GM12878 (cell line): ENCODE data around the gene WDR18. TPM values are rescaled to one million over a fixed set of nuclear protein-coding genes. Genes with fewer than 3 reads are reported as not detected.
A peak's percentile ranks its signal among the peaks of the same experiment; 100 is the strongest.

ENCODE experiments used
- CHD4 ChIP-seq: fragments of 200-600 bp; sonication (generic); IDR thresholded peaks from 2 replicates; pipeline ENCODE4 v1.6.1; 2016; ENCODE audit warnings: mild to moderate bottlenecking
- CREB1 ChIP-seq: IDR thresholded peaks from 2 replicates; pipeline ENCODE4 v1.6.1; 2012; ENCODE audit warnings: low read depth, mild to moderate bottlenecking, inconsistent platforms
- GABPA ChIP-seq: IDR thresholded peaks from 2 replicates; pipeline ENCODE4 v1.6.1; 2014; ENCODE audit warnings: antibody characterized with exemption, low read depth, mild to moderate bottlenecking, inconsistent platforms
- GATAD2B ChIP-seq: fragments of 450-650 bp; conservative IDR thresholded peaks from 2 replicates; pipeline ENCODE4 v1.6.1; 2017; ENCODE audit warnings: low read depth, mild to moderate bottlenecking, moderate library complexity
- IRF3 ChIP-seq: fragments of 450-650 bp; IDR thresholded peaks from 2 replicates; pipeline ENCODE4 v1.6.1; 2014; ENCODE audit warnings: mild to moderate bottlenecking
- KAT2A ChIP-seq: conservative IDR thresholded peaks from 2 replicates; pipeline ENCODE4 v1.6.1; 2011; ENCODE audit warnings: low read depth, low read length; ENCODE audit not compliant: control insufficient read depth
- MTA2 ChIP-seq: fragments of 450-650 bp; IDR thresholded peaks from 2 replicates; pipeline ENCODE4 v1.6.1; 2016; ENCODE audit warnings: low read depth, mild to moderate bottlenecking, moderate library complexity
- MXI1 ChIP-seq: fragments of 150-350 bp; IDR thresholded peaks from 2 replicates; pipeline ENCODE4 v1.6.1; 2011; ENCODE audit warnings: low read depth, mild to moderate bottlenecking, inconsistent platforms, low read length, improper control_type of control experiment
- NKRF ChIP-seq: fragments of 450-650 bp; conservative IDR thresholded peaks from 2 replicates; pipeline ENCODE4 v1.6.1; 2017; ENCODE audit warnings: mild to moderate bottlenecking, moderate library complexity
- RELB ChIP-seq: fragments of 450-650 bp; IDR thresholded peaks from 2 replicates; pipeline ENCODE4 v1.6.1; 2017; ENCODE audit warnings: low read depth, mild to moderate bottlenecking, moderate library complexity
- REST ChIP-seq: IDR thresholded peaks from 2 replicates; pipeline ENCODE4 v1.6.1; 2012; ENCODE audit warnings: mild to moderate bottlenecking, low read depth, low read length
- SREBF1 ChIP-seq: IDR thresholded peaks from 2 replicates; pipeline ENCODE4 v1.6.1; 2012; ENCODE audit warnings: mild to moderate bottlenecking, low read length
- TAF1 ChIP-seq: IDR thresholded peaks from 2 replicates; pipeline ENCODE4 v1.6.1; 2011; ENCODE audit warnings: mild to moderate bottlenecking, low read depth, low read length, borderline replicate concordance
- USF1 ChIP-seq: IDR thresholded peaks from 2 replicates; pipeline ENCODE4 v1.6.1; 2011; ENCODE audit warnings: borderline replicate concordance, low read depth, mild to moderate bottlenecking, moderate library complexity, mixed read lengths, low read length; ENCODE audit not compliant: insufficient read depth; ENCODE audit errors: extremely low read length
- ZNF592 ChIP-seq: fragments of 450-650 bp; IDR thresholded peaks from 2 replicates; pipeline ENCODE4 v1.6.1; 2017; ENCODE audit warnings: mild to moderate bottlenecking, moderate library complexity
- polyA plus RNA-seq, 11 experiments: library from polyadenylated mRNA; depleted of rRNA in 4 of 11; unstranded in 6 of 11; stranded (reverse) in 5 of 11; fragments of >200 nt; fragmentation: Nextera tagmentation in 4 of 11; fragmentation: Illumina TruSeq in 1 of 11; extraction: Ambion mirVana in 4 of 11; extraction: Trizol in 1 of 11; gene quantifications; 1 replicate in 1 of 11; 2 replicates in 10 of 11; pipeline versions ENCODE4 v1.2.1 to v1.2.3, GENCODE V29; 2011 to 2016; ENCODE audit warnings: inconsistent platforms in 2 of 11, missing spikeins in 2 of 11, low read depth in 1 of 11
- total RNA-seq, 4 experiments: library from RNA; depleted of rRNA in 3 of 4; stranded (reverse); fragments of >200 nt in 3 of 4; fragmentation: Illumina TruSeq in 1 of 4; extraction: Trizol in 1 of 4; gene quantifications; 2 replicates each; pipeline versions ENCODE4 v1.2.1 to v1.2.3, GENCODE V29; 2013 to 2021

Gene WDR18
- total and polyA plus RNA-seq, 10 of the 15 experiments (the other 5 are each of a cell fraction or from before 2014, with no cell fraction given): 3.0 to 206 (median 62.3) TPM

GRCh38 chr19:954672-955494 is 29.3 kb upstream of the WDR18 start (continued):
- TF ChIP-seq REST (no peak), MXI1 (no peak), MTA2 (peak; percentile 90), GABPA (no peak), RELB (peak; percentile 92), USF1 (peak; percentile 23), CHD4 (no peak), SREBF1 (no peak), IRF3 (no peak), GATAD2B (peak; percentile 98), TAF1 (0 out of 2 replicates have a peak, but pooled peaks have one; percentile 29), CREB1 (peak; percentile 79), KAT2A (no peak), NKRF (no peak), ZNF592 (no peak)
